Anterior cingulate cortex (tissue), 58 donors: ENCODE results near the gene PEX7.
"Not testable (repeated sequence)": the region's sequence is repeated elsewhere in the genome, so short reads cannot be mapped to it uniquely, and the experiment has no call there.

Source experiments
- DNase-seq, 58 donors: peaks; one replicate each; lab custom pipeline; 2025; lab: John Stamatoyannopoulos, UW

PEX7 gene

DNA sequence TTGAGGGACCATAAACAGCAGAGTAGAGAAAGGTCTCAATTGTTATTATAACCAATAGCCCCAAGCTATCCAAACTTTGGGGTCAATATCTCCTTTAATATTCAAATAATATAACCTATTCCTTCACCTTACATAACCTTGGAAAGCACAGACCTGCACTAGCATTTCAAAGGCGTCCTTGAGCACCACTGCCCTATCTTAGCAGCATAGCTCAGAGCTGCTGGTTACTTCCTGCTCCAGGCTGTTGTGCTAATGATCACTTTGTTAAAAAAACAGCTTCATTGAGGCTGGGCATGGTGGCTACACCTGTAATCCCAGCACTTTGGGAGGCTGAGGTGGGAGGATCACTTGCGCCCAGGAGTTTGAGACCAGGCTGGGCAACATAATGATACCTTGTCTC, 110.2 kb downstream of the PEX7 start:
- no peak for DNase-seq

DNA sequence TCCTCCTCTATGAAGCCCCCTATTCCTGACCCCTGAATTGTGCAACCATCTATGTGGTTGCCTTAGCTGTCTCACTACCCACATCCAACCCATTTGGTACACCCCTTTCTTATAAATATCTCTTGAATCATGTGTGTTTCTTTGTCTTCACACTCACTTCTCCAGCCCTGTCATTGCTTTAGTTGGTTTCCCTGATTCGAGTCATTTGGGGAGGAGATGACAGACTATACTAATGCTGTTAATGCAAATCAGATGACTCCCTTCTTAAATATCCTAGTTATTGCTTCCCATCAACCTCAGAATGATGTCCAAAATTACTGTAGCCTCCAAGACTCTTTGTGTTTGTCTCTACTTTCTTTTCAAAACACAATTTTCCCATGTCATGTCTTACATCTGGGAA, 122.7 kb downstream of the PEX7 start:
- DNase-seq: no peak

DNA sequence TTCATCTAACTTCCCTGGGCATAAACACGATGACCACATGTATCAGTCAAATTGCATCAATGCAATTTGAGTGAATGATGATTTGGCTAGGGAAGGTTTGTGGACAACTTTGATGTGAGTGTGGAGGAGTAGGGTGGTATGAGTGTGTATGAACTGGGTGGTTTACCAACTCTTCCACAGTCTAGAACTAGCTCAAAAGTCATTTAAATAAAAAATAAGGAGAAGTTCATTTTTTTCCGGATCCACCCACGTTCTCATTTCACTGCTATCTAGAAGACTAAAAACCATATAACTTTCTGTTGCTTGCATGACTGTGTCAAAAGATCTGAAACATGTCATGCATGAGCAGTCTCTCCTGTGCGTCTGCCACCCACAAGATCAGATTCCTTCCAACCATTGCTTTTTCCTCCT, 123.3 kb downstream of the PEX7 start:
- DNase-seq: no peak

DNA sequence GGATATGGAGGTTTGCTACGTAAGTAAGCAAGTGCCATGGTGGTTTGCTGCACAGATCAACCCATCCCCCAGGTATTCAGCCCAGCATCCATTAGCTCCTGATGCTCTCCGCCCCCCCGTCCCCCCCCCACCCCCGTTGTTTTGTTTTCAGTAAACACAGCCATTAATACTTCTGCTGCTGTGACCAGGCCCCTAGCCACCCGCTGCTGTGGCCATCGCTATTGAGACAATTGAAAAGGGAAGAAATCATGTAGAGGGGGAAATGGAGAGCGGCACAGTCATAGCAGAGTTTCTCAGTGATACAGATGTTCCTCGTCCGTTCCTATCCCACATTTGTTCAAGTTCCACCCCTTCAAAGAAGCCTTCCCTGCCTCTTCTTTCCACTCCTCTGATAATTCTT, 124.6 kb downstream of the PEX7 start:
- DNase-seq: no peak

DNA sequence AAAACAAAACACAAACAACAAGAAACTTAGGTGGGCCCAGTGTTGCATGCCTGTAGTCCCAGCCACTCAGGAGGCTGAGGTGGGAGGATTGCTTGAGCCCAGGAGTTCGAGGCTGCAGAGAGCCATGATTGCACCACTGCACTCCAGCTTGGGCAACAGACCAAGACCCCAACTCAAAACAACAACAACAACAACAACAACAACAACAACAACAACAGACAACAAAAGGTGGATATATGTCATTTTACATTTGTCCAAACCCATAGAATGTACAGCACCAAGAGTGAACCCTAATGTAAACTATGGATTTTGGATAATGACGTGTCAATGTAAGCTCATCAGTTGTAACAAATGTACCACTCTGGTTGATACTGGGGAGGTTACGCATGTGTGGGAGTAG, 127.6 kb downstream of the PEX7 start:
- not testable (repeated sequence) for DNase-seq

DNA sequence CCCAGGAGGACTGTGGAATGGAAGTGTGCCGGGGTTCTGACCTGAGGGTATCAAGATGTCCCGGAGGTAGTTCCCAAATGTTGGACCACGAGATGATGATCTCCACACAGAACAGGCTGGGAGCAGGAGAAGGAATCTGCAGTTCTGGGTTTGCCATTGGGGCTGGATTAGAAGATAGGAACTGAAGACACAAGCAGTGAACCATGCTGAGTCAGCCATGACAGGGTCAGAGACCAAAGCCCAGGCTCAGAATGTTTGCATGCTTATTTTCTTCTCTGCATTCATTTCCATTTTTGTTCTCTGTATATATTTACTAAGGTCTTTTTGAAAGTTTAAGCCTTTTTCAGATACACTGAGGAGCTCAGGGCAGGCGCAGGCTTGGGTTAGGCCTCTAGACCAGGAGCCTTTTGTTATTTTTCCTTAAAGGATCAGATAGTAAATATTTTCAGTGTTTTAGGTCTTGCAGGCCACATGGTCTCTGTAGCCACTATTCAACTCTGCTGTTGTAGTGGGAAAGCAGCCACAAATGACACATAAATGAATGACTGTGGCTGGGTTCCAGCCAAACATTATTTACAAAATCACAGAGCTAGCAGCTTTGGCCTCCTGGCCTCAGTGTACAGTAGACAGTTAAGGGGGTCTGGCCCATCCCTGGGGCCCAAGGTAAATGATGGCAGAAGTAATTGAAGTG, 128.2 kb downstream of the PEX7 start:
- DNase-seq: no peak

DNA sequence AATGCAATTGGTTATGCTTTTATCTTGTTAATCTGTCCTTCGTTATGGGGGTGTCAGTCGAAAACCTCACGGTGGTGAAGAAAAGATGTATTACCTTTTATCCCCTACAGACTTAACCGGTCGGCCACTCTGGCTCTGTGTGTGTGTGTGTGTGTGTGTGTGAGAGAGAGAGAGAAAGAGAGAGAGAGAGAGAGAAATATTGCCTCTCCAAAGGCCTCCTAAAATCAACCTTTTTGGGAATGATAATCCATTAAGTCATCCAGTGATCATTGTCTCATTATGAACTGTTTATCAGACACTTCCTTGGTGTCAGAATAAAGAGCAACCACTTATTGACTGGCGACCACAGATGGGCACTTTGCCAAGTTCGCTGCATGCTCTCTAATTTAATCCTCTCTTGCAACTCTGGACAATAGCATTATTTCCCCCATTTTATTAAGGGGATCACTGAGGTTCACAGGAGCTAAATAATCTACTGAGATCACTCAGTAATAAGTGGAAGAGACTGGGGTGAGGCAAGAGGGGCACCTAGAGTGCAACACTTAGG, 130.4 kb downstream of the PEX7 start:
- peak in 1 of 58 donors; percentile 3 for DNase-seq

DNA sequence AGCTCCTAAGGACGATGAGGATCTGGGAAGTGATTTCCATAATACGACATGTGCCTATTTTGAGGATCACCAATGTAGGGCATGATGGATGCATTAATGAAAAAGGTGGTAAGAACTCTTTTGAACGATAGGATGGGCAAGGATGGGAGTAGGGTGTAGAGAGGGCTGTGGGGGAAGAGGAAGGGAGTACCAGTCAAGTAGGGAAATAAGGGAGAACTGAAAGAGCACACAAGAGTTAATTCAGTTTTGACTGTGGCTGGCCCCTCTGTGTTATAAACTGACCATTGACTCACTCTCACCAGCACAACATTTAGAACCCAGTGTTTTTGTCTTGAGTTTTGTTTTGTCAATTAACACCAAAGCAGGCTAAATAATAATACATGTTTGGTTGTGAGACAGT, 132.7 kb downstream of the PEX7 start:
- DNase-seq: no peak

DNA sequence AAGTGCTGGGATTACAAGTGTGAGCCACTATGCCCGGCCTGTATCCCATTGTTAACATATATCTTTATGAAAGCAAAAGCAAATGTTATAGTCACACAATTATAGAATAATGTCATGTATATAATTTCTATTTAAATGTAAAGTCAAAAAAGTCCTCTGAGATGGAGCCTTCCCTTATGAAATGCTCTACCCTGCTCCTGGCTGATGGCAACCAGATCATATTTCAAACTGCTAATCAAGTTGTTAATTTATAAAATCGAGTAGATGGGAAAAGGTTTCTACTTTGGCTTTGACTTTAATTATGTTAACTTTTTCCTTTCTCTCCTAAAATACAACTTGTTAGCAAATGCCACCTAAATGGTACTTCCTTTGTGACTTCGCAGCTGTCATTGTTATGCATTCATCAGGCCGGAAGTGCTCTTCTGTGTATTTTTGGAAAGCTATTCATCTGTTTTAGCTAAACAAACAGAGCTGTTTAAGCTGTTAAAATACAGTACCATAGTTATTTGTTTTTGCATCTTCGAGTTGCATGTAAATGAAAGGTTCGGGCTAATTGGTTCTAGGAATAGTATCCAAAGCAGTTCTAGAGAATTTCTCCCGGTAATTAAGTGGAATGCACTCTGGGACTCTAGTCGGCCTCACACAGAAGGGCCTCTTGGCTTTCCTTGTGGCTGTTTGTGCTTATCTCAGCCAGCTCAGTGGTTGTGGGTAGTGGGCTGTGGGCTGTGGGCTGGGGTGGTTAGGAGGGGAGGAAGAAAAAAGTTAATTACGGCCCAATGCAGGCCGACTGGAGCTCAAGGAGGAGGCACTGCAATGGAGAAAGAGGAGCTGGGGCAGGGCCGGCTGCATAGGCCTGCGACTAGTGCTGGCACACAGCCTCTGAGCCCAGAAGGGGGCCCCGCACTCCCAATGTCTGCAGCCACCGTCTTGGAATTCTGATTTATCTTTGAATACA, 134.5 kb downstream of the PEX7 start:
- DNase-seq: no peak

DNA sequence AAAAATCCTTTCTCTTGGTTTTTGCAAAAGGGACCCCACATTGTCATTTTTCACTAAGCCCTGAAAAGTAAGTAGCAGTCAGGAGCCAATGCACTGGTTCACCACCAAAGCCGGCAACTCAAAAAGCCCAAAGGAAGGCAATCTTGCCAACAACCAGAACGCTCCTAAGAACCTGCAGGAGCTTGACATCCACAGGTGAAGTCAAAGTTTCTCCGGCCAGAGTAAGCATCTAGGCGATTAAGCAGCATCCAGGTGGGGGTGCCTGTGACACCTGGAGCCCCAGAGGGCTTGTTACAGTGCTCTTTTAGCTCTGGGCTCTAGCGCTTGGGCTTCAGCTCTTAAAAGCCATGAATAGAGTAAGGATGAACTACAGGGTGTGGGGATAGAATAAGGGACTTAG, 135.8 kb downstream of the PEX7 start:
- no peak for DNase-seq

DNA sequence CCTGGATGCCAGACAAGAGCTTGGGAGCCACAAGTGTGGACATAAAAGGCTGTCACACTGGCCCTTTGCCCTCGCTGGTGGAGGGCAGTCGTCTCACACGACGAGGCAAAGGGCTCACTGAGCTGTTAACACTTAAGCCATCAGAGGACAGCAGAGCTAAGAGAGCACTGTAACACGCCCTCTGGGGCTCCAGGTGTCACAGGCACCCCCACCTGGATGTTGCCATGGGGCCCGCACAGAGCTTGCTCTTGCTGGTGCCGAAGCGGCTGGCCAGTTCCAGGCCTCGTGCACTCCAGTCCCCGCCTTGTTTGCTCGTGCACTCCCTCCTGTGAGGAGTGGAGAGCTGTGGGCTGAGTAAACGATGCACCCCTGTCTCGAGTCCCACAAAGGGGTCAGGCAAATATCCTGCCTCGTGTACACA, 137.1 kb downstream of the PEX7 start:
- DNase-seq: no peak

DNA sequence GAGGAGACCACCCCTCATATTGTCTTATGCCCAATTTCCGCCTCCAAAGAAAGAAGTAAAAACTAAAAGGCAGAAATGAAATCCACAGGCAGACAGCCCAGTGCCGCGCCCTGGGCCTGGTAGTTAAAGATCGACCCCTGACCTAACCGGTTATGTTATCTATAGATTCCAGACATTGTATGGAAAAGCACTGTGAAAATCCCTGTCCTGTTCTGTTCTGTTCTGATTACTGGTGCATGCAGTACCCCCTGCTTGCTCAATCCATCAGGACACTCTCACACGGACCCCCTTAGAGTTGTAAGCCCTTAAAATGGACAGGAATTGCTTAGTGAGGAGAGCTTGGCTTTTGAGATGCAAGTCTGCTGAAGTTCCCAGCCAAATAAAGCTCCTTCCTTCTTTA, 137.5 kb downstream of the PEX7 start:
- not testable (repeated sequence) for DNase-seq

DNA sequence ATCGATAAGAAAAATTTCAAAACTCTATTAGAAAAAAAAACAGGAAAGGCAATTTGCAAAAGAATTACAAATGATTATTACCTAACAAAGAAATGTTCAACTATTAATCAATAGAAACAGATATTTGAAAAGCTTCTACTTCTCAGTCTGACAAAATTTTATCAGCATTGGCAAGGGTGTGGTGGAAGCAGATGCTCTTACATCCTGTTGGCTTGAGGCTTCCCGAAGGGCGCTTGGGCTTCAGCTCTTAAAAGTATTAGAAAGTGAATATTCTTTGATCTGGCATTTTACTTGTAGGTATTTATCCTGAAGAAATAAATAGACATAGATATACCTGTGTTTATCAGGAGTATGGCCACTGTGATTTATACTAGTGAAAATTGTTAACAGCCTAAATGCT, 138.4 kb downstream of the PEX7 start:
- no peak for DNase-seq

DNA sequence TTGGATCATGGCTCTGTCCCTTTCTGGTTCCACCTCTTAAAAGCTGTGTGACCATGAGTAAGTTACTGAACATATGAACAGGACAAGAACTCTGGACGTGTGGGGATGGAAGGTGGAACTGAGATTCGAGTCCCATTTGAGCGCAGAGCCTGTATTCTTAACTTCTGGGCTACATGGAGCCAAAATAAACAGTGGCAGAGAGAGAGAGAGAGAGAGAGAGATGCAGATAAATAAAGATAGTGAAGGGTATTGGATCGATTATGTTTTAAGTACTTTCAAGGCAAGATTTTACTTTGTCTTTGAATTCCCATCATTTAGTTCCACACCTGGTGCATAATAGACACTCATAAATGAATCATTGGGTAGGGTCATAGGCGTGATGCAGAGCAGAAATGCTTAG, 139.5 kb downstream of the PEX7 start:
- DNase-seq: no peak

DNA sequence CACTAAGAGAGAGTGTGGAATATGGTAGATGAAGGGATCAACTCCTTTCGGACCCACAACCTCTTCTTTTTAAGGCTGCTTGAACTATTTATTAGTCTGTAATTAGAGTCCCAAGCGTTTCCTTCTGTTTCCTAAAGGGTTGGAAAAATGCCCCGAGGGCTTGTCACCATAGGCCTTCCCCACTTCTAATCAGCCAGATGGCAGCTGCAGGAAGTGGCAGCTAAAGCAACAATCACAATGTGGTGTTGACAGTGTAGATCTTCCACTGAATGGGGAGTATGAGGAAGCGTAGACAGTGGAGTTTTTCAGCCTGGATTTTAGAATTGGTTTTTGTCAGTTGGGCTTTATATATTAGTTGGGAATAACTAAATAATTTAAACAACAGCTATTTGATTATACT, 140.3 kb downstream of the PEX7 start:
- peak in 2 of 58 donors; percentile 2 to 3 for DNase-seq

DNA sequence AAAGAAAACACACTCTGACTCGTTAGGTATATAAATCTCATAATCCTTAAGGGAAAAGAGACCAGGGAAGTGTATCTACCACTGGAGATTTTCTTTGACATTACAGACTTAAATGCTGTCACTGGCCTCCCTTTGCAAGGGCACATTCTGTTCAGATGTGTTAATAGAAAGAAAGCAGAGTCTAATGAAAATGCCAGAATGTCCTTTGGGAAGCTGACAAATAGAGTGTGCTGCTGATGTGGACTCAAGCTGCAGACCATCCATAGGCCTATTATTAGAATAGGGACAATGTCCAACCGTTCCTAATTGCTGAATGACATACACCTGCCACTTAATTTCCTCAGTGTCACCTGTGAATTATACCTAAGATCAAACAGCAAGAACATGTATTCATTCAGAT, 140.9 kb downstream of the PEX7 start:
- DNase-seq: no peak
